ENCODE measurements around the gene LINGO3.

The LINGO3 gene

DNA sequence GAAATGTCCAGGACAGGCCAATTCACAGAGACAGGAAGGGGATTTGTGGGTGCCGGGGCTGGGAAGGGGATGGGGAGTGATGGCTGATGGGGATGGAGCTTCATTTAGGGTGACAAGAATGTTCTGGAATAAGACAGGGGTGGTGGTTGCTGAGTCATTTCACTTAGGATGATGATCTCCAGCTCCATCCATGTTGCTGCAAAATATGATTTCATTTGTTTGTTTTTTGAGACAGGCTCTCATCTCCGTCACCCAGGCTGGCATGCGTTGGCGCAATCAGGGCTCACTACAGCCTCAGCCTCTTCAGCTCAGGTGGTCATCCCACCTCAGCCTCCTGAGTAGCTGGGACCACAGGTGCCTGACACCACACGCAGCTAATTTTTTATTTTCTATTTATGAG, 48.6 kb downstream of the LINGO3 start:
- no peak for DNase-seq
